WTC11 (cell line): ENCODE data around the gene MAB21L3.

Source experiments
- FOXK1 ChIP-seq: sonication (generic); formaldehyde crosslinking; IDR thresholded peaks from 2 replicates; pipeline ENCODE4 v1.8.0; 2022; ENCODE audit warnings: mild to moderate bottlenecking, moderate library complexity, missing genetic modification reagents
- JUN ChIP-seq: sonication (generic); formaldehyde crosslinking; IDR thresholded peaks from 2 replicates; pipeline ENCODE4 v1.8.0; 2023; ENCODE audit warnings: mild to moderate bottlenecking, missing genetic modification reagents
- NR2C2 ChIP-seq: sonication (generic); formaldehyde crosslinking; IDR thresholded peaks from 2 replicates; pipeline ENCODE4 v1.8.0; 2022; ENCODE audit warnings: mild to moderate bottlenecking, missing genetic modification reagents
- TEAD1 ChIP-seq: sonication (generic); formaldehyde crosslinking; IDR thresholded peaks from 2 replicates; pipeline ENCODE4 v1.8.0; 2022; ENCODE audit warnings: mild to moderate bottlenecking, missing genetic modification reagents
- ZNF121 ChIP-seq: sonication (generic); formaldehyde crosslinking; IDR thresholded peaks from 2 replicates; pipeline ENCODE4 v1.8.0; 2023; ENCODE audit warnings: missing genetic modification reagents
- ZNF423 ChIP-seq: fragments of 250-450 bp; sonication (Bioruptor Pico); IDR thresholded peaks from 2 replicates; pipeline ENCODE4 v2.1.2; 2022; ENCODE audit warnings: mild to moderate bottlenecking, moderate library complexity
- TF ChIP-seq, protein P1 (sequence below): fragments of 200-600 bp; IDR thresholded peaks from 2 replicates; pipeline ENCODE4 v1.8.0; 2022; ENCODE audit warnings: antibody characterized with exemption
- TF ChIP-seq, protein P2 (sequence below): sonication (generic); formaldehyde crosslinking; IDR thresholded peaks from 2 replicates; pipeline ENCODE4 v1.8.1; 2023; ENCODE audit warnings: mild to moderate bottlenecking, moderate library complexity, missing genetic modification reagents
- TF ChIP-seq, protein P3 (sequence below): sonication (generic); formaldehyde crosslinking; IDR thresholded peaks from 2 replicates; pipeline ENCODE4 v1.8.1; 2022; ENCODE audit warnings: low read depth, missing genetic modification reagents, borderline replicate concordance
- TF ChIP-seq, protein P4 (sequence below): sonication (generic); formaldehyde crosslinking; IDR thresholded peaks from 2 replicates; pipeline ENCODE4 v1.8.1; 2022; ENCODE audit warnings: low read depth, mild to moderate bottlenecking, moderate library complexity, missing genetic modification reagents, borderline replicate concordance
- TF ChIP-seq, protein P5 (sequence below): sonication (generic); formaldehyde crosslinking; IDR thresholded peaks from 2 replicates; pipeline ENCODE4 v1.8.1; 2023; ENCODE audit warnings: mild to moderate bottlenecking, missing genetic modification reagents, moderate library complexity
- TF ChIP-seq, protein P6 (sequence below): sonication (generic); formaldehyde crosslinking; IDR thresholded peaks from 2 replicates; pipeline ENCODE4 v1.8.1; 2022; ENCODE audit warnings: missing genetic modification reagents, borderline replicate concordance
- TF ChIP-seq, protein P7 (sequence below): sonication (generic); formaldehyde crosslinking; IDR thresholded peaks from 2 replicates; pipeline ENCODE4 v1.8.0; 2023; ENCODE audit warnings: missing genetic modification reagents
- TF ChIP-seq, protein P8 (sequence below): sonication (generic); formaldehyde crosslinking; conservative IDR thresholded peaks from 2 replicates; pipeline ENCODE4 v1.8.1; 2022; ENCODE audit warnings: mild to moderate bottlenecking, missing genetic modification reagents

DNA sequence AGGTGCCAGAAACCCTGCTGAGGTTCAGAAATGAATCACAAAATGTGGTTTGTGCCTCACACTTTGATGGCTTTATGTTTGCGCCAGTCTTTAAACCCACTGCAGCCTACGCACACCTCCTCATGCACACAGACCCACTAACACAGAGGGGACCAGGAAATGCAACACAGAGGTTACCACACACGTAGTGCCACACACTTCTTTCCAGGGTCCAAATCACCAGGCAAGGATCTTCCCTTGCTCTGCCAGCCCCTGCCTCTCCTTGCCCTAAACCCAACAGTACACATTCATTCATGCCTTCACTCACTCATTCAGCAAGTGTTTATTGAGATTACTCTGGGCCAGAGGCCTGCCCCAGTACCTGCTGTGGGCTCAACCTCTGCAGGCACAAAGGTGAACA, 17.5 kb downstream of the MAB21L3 start:
- no peak for TF ChIP-seq JUN (CRISPR knock-in tag)
- TF ChIP-seq, protein P1, sequence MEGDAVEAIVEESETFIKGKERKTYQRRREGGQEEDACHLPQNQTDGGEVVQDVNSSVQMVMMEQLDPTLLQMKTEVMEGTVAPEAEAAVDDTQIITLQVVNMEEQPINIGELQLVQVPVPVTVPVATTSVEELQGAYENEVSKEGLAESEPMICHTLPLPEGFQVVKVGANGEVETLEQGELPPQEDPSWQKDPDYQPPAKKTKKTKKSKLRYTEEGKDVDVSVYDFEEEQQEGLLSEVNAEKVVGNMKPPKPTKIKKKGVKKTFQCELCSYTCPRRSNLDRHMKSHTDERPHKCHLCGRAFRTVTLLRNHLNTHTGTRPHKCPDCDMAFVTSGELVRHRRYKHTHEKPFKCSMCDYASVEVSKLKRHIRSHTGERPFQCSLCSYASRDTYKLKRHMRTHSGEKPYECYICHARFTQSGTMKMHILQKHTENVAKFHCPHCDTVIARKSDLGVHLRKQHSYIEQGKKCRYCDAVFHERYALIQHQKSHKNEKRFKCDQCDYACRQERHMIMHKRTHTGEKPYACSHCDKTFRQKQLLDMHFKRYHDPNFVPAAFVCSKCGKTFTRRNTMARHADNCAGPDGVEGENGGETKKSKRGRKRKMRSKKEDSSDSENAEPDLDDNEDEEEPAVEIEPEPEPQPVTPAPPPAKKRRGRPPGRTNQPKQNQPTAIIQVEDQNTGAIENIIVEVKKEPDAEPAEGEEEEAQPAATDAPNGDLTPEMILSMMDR, result no peak
- TF ChIP-seq, protein P2, sequence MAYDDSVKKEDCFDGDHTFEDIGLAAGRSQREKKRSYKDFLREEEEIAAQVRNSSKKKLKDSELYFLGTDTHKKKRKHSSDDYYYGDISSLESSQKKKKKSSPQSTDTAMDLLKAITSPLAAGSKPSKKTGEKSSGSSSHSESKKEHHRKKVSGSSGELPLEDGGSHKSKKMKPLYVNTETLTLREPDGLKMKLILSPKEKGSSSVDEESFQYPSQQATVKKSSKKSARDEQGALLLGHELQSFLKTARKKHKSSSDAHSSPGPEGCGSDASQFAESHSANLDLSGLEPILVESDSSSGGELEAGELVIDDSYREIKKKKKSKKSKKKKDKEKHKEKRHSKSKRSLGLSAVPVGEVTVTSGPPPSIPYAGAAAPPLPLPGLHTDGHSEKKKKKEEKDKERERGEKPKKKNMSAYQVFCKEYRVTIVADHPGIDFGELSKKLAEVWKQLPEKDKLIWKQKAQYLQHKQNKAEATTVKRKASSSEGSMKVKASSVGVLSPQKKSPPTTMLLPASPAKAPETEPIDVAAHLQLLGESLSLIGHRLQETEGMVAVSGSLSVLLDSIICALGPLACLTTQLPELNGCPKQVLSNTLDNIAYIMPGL (CRISPR knock-in tag), result no peak
- TF ChIP-seq, protein P3, sequence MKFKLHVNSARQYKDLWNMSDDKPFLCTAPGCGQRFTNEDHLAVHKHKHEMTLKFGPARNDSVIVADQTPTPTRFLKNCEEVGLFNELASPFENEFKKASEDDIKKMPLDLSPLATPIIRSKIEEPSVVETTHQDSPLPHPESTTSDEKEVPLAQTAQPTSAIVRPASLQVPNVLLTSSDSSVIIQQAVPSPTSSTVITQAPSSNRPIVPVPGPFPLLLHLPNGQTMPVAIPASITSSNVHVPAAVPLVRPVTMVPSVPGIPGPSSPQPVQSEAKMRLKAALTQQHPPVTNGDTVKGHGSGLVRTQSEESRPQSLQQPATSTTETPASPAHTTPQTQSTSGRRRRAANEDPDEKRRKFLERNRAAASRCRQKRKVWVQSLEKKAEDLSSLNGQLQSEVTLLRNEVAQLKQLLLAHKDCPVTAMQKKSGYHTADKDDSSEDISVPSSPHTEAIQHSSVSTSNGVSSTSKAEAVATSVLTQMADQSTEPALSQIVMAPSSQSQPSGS (CRISPR knock-in tag), result no peak
- no peak for TF ChIP-seq ZNF121
- TF ChIP-seq, protein P4, sequence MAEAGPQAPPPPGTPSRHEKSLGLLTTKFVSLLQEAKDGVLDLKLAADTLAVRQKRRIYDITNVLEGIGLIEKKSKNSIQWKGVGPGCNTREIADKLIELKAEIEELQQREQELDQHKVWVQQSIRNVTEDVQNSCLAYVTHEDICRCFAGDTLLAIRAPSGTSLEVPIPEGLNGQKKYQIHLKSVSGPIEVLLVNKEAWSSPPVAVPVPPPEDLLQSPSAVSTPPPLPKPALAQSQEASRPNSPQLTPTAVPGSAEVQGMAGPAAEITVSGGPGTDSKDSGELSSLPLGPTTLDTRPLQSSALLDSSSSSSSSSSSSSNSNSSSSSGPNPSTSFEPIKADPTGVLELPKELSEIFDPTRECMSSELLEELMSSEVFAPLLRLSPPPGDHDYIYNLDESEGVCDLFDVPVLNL (CRISPR knock-in tag), result no peak
- no peak for TF ChIP-seq TEAD1 (CRISPR knock-in tag)
- TF ChIP-seq, protein P5, sequence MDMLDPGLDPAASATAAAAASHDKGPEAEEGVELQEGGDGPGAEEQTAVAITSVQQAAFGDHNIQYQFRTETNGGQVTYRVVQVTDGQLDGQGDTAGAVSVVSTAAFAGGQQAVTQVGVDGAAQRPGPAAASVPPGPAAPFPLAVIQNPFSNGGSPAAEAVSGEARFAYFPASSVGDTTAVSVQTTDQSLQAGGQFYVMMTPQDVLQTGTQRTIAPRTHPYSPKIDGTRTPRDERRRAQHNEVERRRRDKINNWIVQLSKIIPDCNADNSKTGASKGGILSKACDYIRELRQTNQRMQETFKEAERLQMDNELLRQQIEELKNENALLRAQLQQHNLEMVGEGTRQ, result no peak
- TF ChIP-seq ZNF423 (CRISPR knock-in tag), result no peak
- TF ChIP-seq, protein P6, sequence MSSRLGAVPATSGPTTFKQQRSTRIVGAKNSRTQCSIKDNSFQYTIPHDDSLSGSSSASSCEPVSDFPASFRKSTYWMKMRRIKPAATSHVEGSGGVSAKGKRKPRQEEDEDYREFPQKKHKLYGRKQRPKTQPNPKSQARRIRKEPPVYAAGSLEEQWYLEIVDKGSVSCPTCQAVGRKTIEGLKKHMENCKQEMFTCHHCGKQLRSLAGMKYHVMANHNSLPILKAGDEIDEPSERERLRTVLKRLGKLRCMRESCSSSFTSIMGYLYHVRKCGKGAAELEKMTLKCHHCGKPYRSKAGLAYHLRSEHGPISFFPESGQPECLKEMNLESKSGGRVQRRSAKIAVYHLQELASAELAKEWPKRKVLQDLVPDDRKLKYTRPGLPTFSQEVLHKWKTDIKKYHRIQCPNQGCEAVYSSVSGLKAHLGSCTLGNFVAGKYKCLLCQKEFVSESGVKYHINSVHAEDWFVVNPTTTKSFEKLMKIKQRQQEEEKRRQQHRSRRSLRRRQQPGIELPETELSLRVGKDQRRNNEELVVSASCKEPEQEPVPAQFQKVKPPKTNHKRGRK, result no peak
- TF ChIP-seq, protein P7, sequence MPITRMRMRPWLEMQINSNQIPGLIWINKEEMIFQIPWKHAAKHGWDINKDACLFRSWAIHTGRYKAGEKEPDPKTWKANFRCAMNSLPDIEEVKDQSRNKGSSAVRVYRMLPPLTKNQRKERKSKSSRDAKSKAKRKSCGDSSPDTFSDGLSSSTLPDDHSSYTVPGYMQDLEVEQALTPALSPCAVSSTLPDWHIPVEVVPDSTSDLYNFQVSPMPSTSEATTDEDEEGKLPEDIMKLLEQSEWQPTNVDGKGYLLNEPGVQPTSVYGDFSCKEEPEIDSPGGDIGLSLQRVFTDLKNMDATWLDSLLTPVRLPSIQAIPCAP (CRISPR knock-in tag), result no peak
- TF ChIP-seq, protein P8, sequence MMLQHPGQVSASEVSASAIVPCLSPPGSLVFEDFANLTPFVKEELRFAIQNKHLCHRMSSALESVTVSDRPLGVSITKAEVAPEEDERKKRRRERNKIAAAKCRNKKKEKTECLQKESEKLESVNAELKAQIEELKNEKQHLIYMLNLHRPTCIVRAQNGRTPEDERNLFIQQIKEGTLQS (CRISPR knock-in tag), result no peak
- no peak for TF ChIP-seq FOXK1
- TF ChIP-seq NR2C2 (CRISPR knock-in tag), result no peak
